Caco-2 (cell line): Measurements from ENCODE around the gene TNFRSF25. TPM values are rescaled to one million over a fixed set of nuclear protein-coding genes. Genes with fewer than 3 reads are reported as not detected.
"Not testable (repeated sequence)": the region's sequence is repeated elsewhere in the genome, so short reads cannot be mapped to it uniquely, and the experiment has no call there.

Experiments used
- BruUV-seq: library from RNA; stranded (reverse); fragments of 400-500 nt; replicated peaks from 2 replicates; lab custom pipeline; 2021; lab: Mats Ljungman, UMichigan
- CTCF ChIA-PET: fragments of 300-600 bp; sonication (Branson Sonifier 250); formaldehyde crosslinking; loops from one replicate; lab custom pipeline; 2022; ENCODE audit warnings: antibody characterized with exemption; lab: Charles Lee
- POLR2A ChIA-PET: fragments of 300-600 bp; sonication (Branson Sonifier 250); formaldehyde crosslinking; loops from one replicate; lab custom pipeline; 2022; ENCODE audit warnings: antibody characterized with exemption; lab: Charles Lee
- DNase-seq, 2 experiments: peaks; one replicate each; pipeline versions ENCODE4 v3.0.0 to v3.0.0-alpha.2; 2020 to 2022
- H3K27me3 ChIP-seq: replicated peaks from 2 replicates; pipeline ENCODE4 v1.6.0; 2011; ENCODE audit warnings: low read length; ENCODE audit not compliant: control insufficient read depth, insufficient read depth
- H3K36me3 ChIP-seq: 2 replicates; pipeline ENCODE4 v1.5.1; 2011; ENCODE audit warnings: low read length; ENCODE audit not compliant: control insufficient read depth, insufficient read depth
- H3K4me1 ChIP-seq: fragments of 250-450 bp; sonication (Bioruptor Pico); 2 replicates; pipeline ENCODE4 v1.5.1; 2020; ENCODE audit warnings: mild to moderate bottlenecking
- H3K4me3 ChIP-seq: 2 replicates; pipeline ENCODE4 v1.5.1; 2011; ENCODE audit warnings: low read depth, mild to moderate bottlenecking, control low read depth, low read length
- H3K9me3 ChIP-seq: fragments of 250-450 bp; sonication (Bioruptor Pico); 2 replicates; pipeline ENCODE4 v1.5.1; 2020; ENCODE audit warnings: mild to moderate bottlenecking, moderate library complexity
- H3K27ac Mint-ChIP-seq: one replicate; pipeline ENCODE4 v1.8.0; 2022; ENCODE audit warnings: mixed read lengths; ENCODE audit not compliant: unreplicated experiment
- H3K27me3 Mint-ChIP-seq: one replicate; pipeline ENCODE4 v1.8.0; 2022; ENCODE audit warnings: mixed read lengths; ENCODE audit not compliant: insufficient read depth, unreplicated experiment
- H3K36me3 Mint-ChIP-seq: one replicate; pipeline ENCODE4 v1.8.0; 2022; ENCODE audit warnings: mild to moderate bottlenecking, mixed read lengths; ENCODE audit not compliant: insufficient read depth, unreplicated experiment
- H3K4me1 Mint-ChIP-seq: one replicate; pipeline ENCODE4 v1.8.0; 2022; ENCODE audit warnings: low read depth, mixed read lengths; ENCODE audit not compliant: unreplicated experiment
- H3K4me3 Mint-ChIP-seq: one replicate; pipeline ENCODE4 v1.8.0; 2022; ENCODE audit warnings: mild to moderate bottlenecking, moderate library complexity, mixed read lengths; ENCODE audit not compliant: unreplicated experiment
- H3K9me3 Mint-ChIP-seq: one replicate; pipeline ENCODE4 v1.8.0; 2022; ENCODE audit warnings: mixed read lengths; ENCODE audit not compliant: unreplicated experiment
- CTCF ChIP-seq, 2 experiments: fragments of 200-600 bp in 1 of 2; IDR thresholded peaks; 1 replicate in 1 of 2; 2 replicates in 1 of 2; pipeline versions ENCODE4 v1.5.1 to v1.8.0; 2011 to 2022; ENCODE audit warnings: antibody characterized with exemption in 1 of 2, control low read depth in 1 of 2, inconsistent platforms in 1 of 2, low read depth in 1 of 2, low read length in 1 of 2, mild to moderate bottlenecking in 1 of 2, moderate library complexity in 1 of 2; ENCODE audit not compliant: insufficient read depth in 1 of 2, severe bottlenecking in 1 of 2, unreplicated experiment in 1 of 2
- intact Hi-C: fragments of 100-400 bp; cut with micrococcal nuclease; formaldehyde crosslinking; loops from one replicate; pipeline ENCODE4 v1.10.0; 2022; ENCODE audit not compliant: unreplicated experiment
- total RNA-seq: library from RNA; stranded (reverse); gene quantifications from 2 replicates; pipeline ENCODE4 v1.2.3, GENCODE V29; 2022

Gene TNFRSF25
- total RNA-seq, 1 experiment from 2014 or later: 16.3 TPM

- Mint-ChIP-seq H3K4me3 (no peak overlapping the region), H3K27ac (no peak overlapping the region), H3K4me1 (peaks cover 13% of the 10 kb centered on the region), H3K27me3 (no peaks in the 10 kb centered on the region), H3K36me3 (no peaks in the 10 kb centered on the region), H3K9me3 (no peaks in the 10 kb centered on the region)
- intact Hi-C loops: no loop called here
- POLR2A ChIA-PET: no interaction called here
- CTCF ChIA-PET: interaction anchor here (1.1 to 2.3 kb wide), 2 partner anchors 182 to 197 kb away, joined by 3 to 11 read pairs; no protein-coding TSS in a partner anchor
- Histone ChIP-seq H3K27me3 (no peaks in the 10 kb centered on the region), H3K4me3 (no peak overlapping the region), H3K4me1 (no peaks in the 10 kb centered on the region), H3K36me3 (no peaks in the 10 kb centered on the region), H3K9me3 (no peaks in the 10 kb centered on the region)
- no TSS peak for BruUV-seq
- DNase-seq: no peak
- TF ChIP-seq CTCF (IDR thresholded peaks at IDR 0.05; ENCODE audit: insufficient read depth in 1 of 2, low read depth in 1 of 2, low read length in 1 of 2, severe bottlenecking in 1 of 2, unreplicated experiment in 1 of 2): no peak
Measured at GRCh38 chr1:6441586-6441985, 24.4 kb downstream of the TNFRSF25 start.

GRCh38 chr1:6440198-6441126 lies 25.5 kb downstream of the TNFRSF25 start:
- peak overlapping the region; percentile 28 for H3K4me3 ChIP-seq
- TF ChIP-seq CTCF (IDR thresholded peaks at IDR 0.05; ENCODE audit: insufficient read depth in 1 of 2, low read depth in 1 of 2, low read length in 1 of 2, severe bottlenecking in 1 of 2, unreplicated experiment in 1 of 2): peak; percentile 11 to 43
- Mint-ChIP-seq H3K36me3 (no peaks in the 10 kb centered on the region), H3K27me3 (no peaks in the 10 kb centered on the region), H3K4me1 (peaks cover 13% of the 10 kb centered on the region), H3K27ac (no peak overlapping the region), H3K4me3 (peak overlapping the region; percentile 63), H3K9me3 (no peaks in the 10 kb centered on the region)
- BruUV-seq: no TSS peak
- intact Hi-C loops: no loop called here
- peak; percentile 79 to 80 for DNase-seq
- no peaks in the 10 kb centered on the region for H3K4me1 ChIP-seq
- CTCF ChIA-PET: interaction anchor here (0.5 to 2.3 kb wide), 13 partner anchors 9 to 292 kb away, joined by 3 to 20 read pairs (median 5); partner anchors contain the start of gene HES2
- POLR2A ChIA-PET: interaction anchor here (0.6 kb wide), 1 partner anchor 83 kb away, joined by 3 read pairs; no protein-coding TSS in a partner anchor
- no peaks in the 10 kb centered on the region for H3K27me3 ChIP-seq
- H3K36me3 ChIP-seq: no peaks in the 10 kb centered on the region
- no peaks in the 10 kb centered on the region for H3K9me3 ChIP-seq

- no peaks in the 10 kb centered on the region for H3K9me3 Mint-ChIP-seq
- no peaks in the 10 kb centered on the region for H3K27me3 ChIP-seq
- H3K4me1 Mint-ChIP-seq: peaks cover 13% of the 10 kb centered on the region
- H3K27ac Mint-ChIP-seq: no peak overlapping the region
- TF ChIP-seq CTCF (IDR thresholded peaks at IDR 0.05; ENCODE audit: insufficient read depth in 1 of 2, low read depth in 1 of 2, low read length in 1 of 2, severe bottlenecking in 1 of 2, unreplicated experiment in 1 of 2): peak; percentile 88 to 89
- ChIA-PET POLR2A (no interaction called here), CTCF (interaction anchor here (0.6 to 2.3 kb wide), 18 partner anchors 10 to 192 kb away, joined by 3 to 39 read pairs (median 4); partner anchors contain the start of gene HES2)
- no peaks in the 10 kb centered on the region for H3K4me1 ChIP-seq
- H3K36me3 ChIP-seq: no peaks in the 10 kb centered on the region
- peak; percentile 84 to 86 for DNase-seq
- no peaks in the 10 kb centered on the region for H3K36me3 Mint-ChIP-seq
- BruUV-seq: no TSS peak
- intact Hi-C loops: loop anchor here (1.0 to 2.0 kb wide), 2 partner anchors 15 to 192 kb away; no protein-coding TSS in a partner anchor
- no peak overlapping the region for H3K4me3 ChIP-seq
- H3K4me3 Mint-ChIP-seq: no peak overlapping the region
- no peaks in the 10 kb centered on the region for H3K27me3 Mint-ChIP-seq
- no peaks in the 10 kb centered on the region for H3K9me3 ChIP-seq
Measured at GRCh38 chr1:6438047-6438525, 27.9 kb downstream of the TNFRSF25 start.

GRCh38 chr1:6437012-6437700 lies 28.8 kb downstream of the TNFRSF25 start:
- H3K4me1 ChIP-seq, H3K36me3 Mint-ChIP-seq, H3K27me3 Mint-ChIP-seq, H3K4me3 Mint-ChIP-seq, H3K27me3 ChIP-seq, H3K27ac Mint-ChIP-seq, POLR2A ChIA-PET, H3K9me3 ChIP-seq, BruUV-seq, H3K9me3 Mint-ChIP-seq, DNase-seq, intact Hi-C loops, H3K4me3 ChIP-seq, H3K36me3 ChIP-seq: not testable (repeated sequence)
- peaks cover 13% of the 10 kb centered on the region for H3K4me1 Mint-ChIP-seq
- CTCF ChIA-PET: interaction anchor here (0.6 to 2.3 kb wide), 16 partner anchors 9 to 191 kb away, joined by 3 to 39 read pairs (median 4); partner anchors contain the start of gene HES2
